ENCODE measurements around the gene MORC1. TPM values are rescaled to one million over a fixed set of nuclear protein-coding genes. Genes with fewer than 3 reads are reported as not detected.

MORC1 gene
- total and polyA plus RNA-seq, 2 donors = 0.46 to 0.90 TPM

GRCh38 chr3:108972482-108972881 lies 145.5 kb downstream of the MORC1 start:
- Histone ChIP-seq H3K4me3 (ENCODE audit: low read depth, low read length) (no peak overlapping the region), H3K4me1 (ENCODE audit: insufficient read depth) (no peaks in the 10 kb centered on the region), H3K36me3 (ENCODE audit: insufficient read depth) (no peaks in the 10 kb centered on the region), H3K27ac (ENCODE audit: low read depth) (no peak overlapping the region)
- no peak for DNase-seq (ENCODE audit: extremely low spot score)
- WGBS = 90% methylated on average over 3 of the region's 3 CpGs

- Histone ChIP-seq H3K4me1 (ENCODE audit: insufficient read depth) (no peaks in the 10 kb centered on the region), H3K27ac (ENCODE audit: low read depth) (no peak overlapping the region), H3K36me3 (ENCODE audit: insufficient read depth) (no peaks in the 10 kb centered on the region), H3K4me3 (ENCODE audit: low read depth, low read length) (no peak overlapping the region)
- 54% methylated on average over 3 of the region's 3 CpGs for WGBS
- no peak for DNase-seq (ENCODE audit: extremely low spot score)
These were observed 147.4 kb downstream of the MORC1 start for GRCh38 chr3:108970561-108970960.

- WGBS = 49% methylated on average over 3 of the region's 3 CpGs
- H3K4me1 ChIP-seq (ENCODE audit: insufficient read depth) = no peaks in the 10 kb centered on the region
- H3K36me3 ChIP-seq (ENCODE audit: insufficient read depth) = no peaks in the 10 kb centered on the region
- DNase-seq (ENCODE audit: extremely low spot score) = no peak
- no peak overlapping the region for H3K27ac ChIP-seq (ENCODE audit: low read depth)
- H3K4me3 ChIP-seq (ENCODE audit: low read depth, low read length) = no peak overlapping the region
These were observed 151.2 kb downstream of the MORC1 start for GRCh38 chr3:108966773-108967172.

- Histone ChIP-seq H3K4me1 (ENCODE audit: insufficient read depth) (no peaks in the 10 kb centered on the region), H3K4me3 (ENCODE audit: low read depth, low read length) (no peak overlapping the region), H3K36me3 (ENCODE audit: insufficient read depth) (no peaks in the 10 kb centered on the region), H3K27ac (ENCODE audit: low read depth) (no peak overlapping the region)
- 76% methylated on average over 1 of the region's 1 CpG for WGBS
- no peak for DNase-seq (ENCODE audit: extremely low spot score)
These were observed 158.9 kb downstream of the MORC1 start for GRCh38 chr3:108959017-108959416.

- Histone ChIP-seq H3K27ac (ENCODE audit: low read depth) (no peak within 1 kb of the TSS), H3K4me3 (ENCODE audit: low read depth, low read length) (no peak within 1 kb of the TSS), H3K4me1 (ENCODE audit: insufficient read depth) (no peaks in the 10 kb centered on the region), H3K36me3 (ENCODE audit: insufficient read depth) (no peaks in the 10 kb centered on the region)
- 64% methylated on average over 1 of the region's 1 CpG for WGBS
- DNase-seq (ENCODE audit: extremely low spot score) = no peak
These were observed 164.2 kb downstream of the MORC1 start, which contains the start of gene GUCA1C for GRCh38 chr3:108953700-108954099. Gene GUCA1C, minus strand, starts transcription at chr3:108953879. Its CDS starts 117 bp downstream, at chr3:108953762.

GRCh38 chr3:108953210-108953609 lies 164.7 kb downstream of the MORC1 start:
- DNase-seq (ENCODE audit: extremely low spot score) = no peak
- H3K36me3 ChIP-seq (ENCODE audit: insufficient read depth) = no peaks in the 10 kb centered on the region
- H3K4me3 ChIP-seq (ENCODE audit: low read depth, low read length) = no peak overlapping the region
- H3K27ac ChIP-seq (ENCODE audit: low read depth) = no peak overlapping the region
- WGBS = 78% methylated on average over 4 of the region's 4 CpGs
- H3K4me1 ChIP-seq (ENCODE audit: insufficient read depth) = no peaks in the 10 kb centered on the region

- no peak overlapping the region for H3K27ac ChIP-seq (ENCODE audit: low read depth)
- no peaks in the 10 kb centered on the region for H3K36me3 ChIP-seq (ENCODE audit: insufficient read depth)
- H3K4me1 ChIP-seq (ENCODE audit: insufficient read depth) = no peaks in the 10 kb centered on the region
- H3K4me3 ChIP-seq (ENCODE audit: low read depth, low read length) = no peak overlapping the region
- WGBS = 83% methylated on average over 7 of the region's 7 CpGs
- no peak for DNase-seq (ENCODE audit: extremely low spot score)
These were observed 166.0 kb downstream of the MORC1 start for GRCh38 chr3:108951820-108952501.

GRCh38 chr3:108947855-108948254 lies 170.1 kb downstream of the MORC1 start:
- Histone ChIP-seq H3K4me1 (ENCODE audit: insufficient read depth) (no peaks in the 10 kb centered on the region), H3K4me3 (ENCODE audit: low read depth, low read length) (no peak overlapping the region), H3K27ac (ENCODE audit: low read depth) (no peak overlapping the region), H3K36me3 (ENCODE audit: insufficient read depth) (no peaks in the 10 kb centered on the region)
- no peak for DNase-seq (ENCODE audit: extremely low spot score)
- 75% methylated on average over 2 of the region's 2 CpGs for WGBS

GRCh38 chr3:108946292-108947285 lies 171.3 kb downstream of the MORC1 start:
- Histone ChIP-seq H3K36me3 (ENCODE audit: insufficient read depth) (no peaks in the 10 kb centered on the region), H3K4me1 (ENCODE audit: insufficient read depth) (no peaks in the 10 kb centered on the region), H3K27ac (ENCODE audit: low read depth) (no peak overlapping the region), H3K4me3 (ENCODE audit: low read depth, low read length) (no peak overlapping the region)
- 84% methylated on average over 11 of the region's 11 CpGs for WGBS
- DNase-seq (ENCODE audit: extremely low spot score) = no peak

GRCh38 chr3:108940568-108941263 lies 177.2 kb downstream of the MORC1 start:
- Histone ChIP-seq H3K36me3 (ENCODE audit: insufficient read depth) (no peaks in the 10 kb centered on the region), H3K27ac (ENCODE audit: low read depth) (no peak overlapping the region), H3K4me3 (ENCODE audit: low read depth, low read length) (no peak overlapping the region), H3K4me1 (ENCODE audit: insufficient read depth) (no peaks in the 10 kb centered on the region)
- no peak for DNase-seq (ENCODE audit: extremely low spot score)
- WGBS = 45% methylated on average over 5 of the region's 5 CpGs

- WGBS = 77% methylated on average over 4 of the region's 4 CpGs
- Histone ChIP-seq H3K36me3 (ENCODE audit: insufficient read depth) (no peaks in the 10 kb centered on the region), H3K4me3 (ENCODE audit: low read depth, low read length) (no peak overlapping the region), H3K27ac (ENCODE audit: low read depth) (no peak overlapping the region), H3K4me1 (ENCODE audit: insufficient read depth) (no peaks in the 10 kb centered on the region)
- DNase-seq (ENCODE audit: extremely low spot score) = no peak
These were observed 177.8 kb downstream of the MORC1 start for GRCh38 chr3:108940166-108940565.

GRCh38 chr3:108936924-108937689 lies 180.8 kb downstream of the MORC1 start:
- H3K27ac ChIP-seq (ENCODE audit: low read depth) = no peak overlapping the region
- no peaks in the 10 kb centered on the region for H3K4me1 ChIP-seq (ENCODE audit: insufficient read depth)
- H3K36me3 ChIP-seq (ENCODE audit: insufficient read depth) = no peaks in the 10 kb centered on the region
- WGBS = 62% methylated on average over 8 of the region's 8 CpGs
- no peak overlapping the region for H3K4me3 ChIP-seq (ENCODE audit: low read depth, low read length)
- no peak for DNase-seq (ENCODE audit: extremely low spot score)

- Histone ChIP-seq H3K27ac (ENCODE audit: low read depth) (no peak overlapping the region), H3K36me3 (ENCODE audit: insufficient read depth) (no peaks in the 10 kb centered on the region), H3K4me1 (ENCODE audit: insufficient read depth) (no peaks in the 10 kb centered on the region), H3K4me3 (ENCODE audit: low read depth, low read length) (no peak overlapping the region)
- DNase-seq (ENCODE audit: extremely low spot score) = no peak
These were observed 186.9 kb downstream of the MORC1 start for GRCh38 chr3:108931035-108931434.
